HG03439 (cell line): ENCODE data around the gene PPA1.
"Not testable (repeated sequence)": the region's sequence is repeated elsewhere in the genome, so short reads cannot be mapped to it uniquely, and the experiment has no call there.

Experiments
- ATAC-seq: cut with Tn5 transposase; IDR thresholded peaks from one replicate; pipeline ENCODE4 v1.9.1; 2021; ENCODE audit warnings: mild to moderate bottlenecking, moderate library complexity; ENCODE audit not compliant: unreplicated experiment

The PPA1 gene

GRCh38 chr10:70233109-70233938, at the start of gene PPA1:
TSS of gene PPA1 (minus strand) at chr10:70233429. CDS start at chr10:70233327, 102 bp downstream.
- peak; percentile 93 for ATAC-seq

DNA sequence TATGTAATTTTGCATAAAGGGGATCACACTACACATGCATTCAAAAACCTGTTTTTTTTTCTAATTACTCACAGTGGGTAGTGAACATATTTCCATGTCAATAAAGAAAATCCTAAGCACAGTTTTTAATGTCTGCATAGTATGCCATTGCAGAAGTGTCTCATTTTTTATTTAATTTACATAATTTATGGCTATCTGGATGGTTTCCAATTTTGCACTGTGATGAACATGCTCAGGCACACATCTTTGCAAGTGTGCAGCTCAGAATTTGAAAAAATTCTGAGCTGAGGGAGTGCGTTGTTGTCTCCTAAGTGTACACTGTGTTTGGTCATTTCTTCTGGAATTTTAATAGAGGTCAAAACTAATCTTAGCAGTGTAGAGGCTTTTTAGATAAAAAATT, 48.4 kb upstream of the PPA1 start:
- ATAC-seq = no peak

DNA sequence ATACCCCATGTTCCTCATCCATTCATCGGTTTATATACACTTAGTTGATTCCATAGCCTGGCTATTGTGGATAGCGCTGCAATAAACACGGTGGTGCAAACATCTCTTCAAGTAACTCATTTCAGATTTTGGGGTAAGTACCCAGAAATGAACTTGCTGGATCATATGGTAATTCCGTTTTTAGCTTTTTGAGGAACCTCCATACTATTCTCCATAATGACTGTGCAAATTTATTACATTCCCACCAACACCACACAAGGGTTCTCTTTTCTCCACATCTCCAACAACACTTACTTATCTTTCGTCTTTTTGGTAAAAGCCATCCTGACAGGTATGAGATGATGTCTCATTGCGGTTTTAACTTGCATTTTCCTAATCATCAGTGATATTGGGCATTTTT, 46.9 kb upstream of the PPA1 start:
- ATAC-seq = no peak

DNA sequence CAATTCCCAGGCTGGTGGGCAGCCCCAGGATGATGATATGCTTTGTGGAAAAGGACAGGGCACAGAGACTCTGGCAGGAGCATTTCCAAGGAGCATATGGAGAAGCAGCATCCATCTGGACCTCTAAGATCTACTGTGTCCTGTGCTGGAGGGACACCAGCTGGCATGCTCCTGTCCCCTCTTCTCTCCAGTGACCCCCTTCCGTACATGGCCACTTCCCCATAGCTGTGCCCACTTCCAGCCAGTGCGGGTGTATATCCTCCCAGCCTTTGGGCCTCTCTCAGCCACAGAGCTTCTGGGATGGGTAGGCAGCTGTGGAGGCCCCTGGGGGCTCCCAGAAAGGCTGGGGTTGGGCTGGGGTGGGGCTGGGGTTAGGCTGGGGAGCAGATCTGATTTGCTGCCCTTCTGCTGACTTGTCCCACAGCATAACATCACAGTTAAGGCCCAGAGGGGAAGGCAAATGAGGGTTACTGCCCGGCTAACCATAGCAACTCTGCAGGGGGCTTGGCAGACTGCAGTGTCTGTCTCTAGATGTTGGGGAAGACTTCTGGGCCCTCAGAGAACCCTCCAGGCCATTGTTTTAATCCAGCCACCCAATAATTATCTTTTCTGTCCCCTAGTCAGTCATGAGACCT, 44.3 kb upstream of the PPA1 start:
- ATAC-seq = no peak

DNA sequence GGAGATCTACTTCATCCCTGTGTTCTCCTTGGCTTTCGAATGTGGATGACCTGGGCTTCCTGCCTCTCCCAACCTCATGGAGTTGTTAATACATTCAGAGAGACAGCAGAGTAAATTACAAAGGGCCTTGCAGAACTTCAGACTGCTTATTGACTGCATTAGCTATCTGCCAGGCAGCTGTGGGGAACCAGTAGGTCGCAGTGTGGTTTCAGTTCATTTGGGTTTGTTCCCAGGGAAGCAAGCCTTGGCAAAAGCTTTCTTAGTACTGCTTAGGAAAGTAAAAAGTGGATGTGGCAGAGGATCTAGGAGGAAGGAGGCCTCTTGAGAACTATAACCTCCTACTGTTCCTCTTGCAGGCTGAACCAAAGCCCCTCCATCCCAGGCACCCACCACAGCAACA, 41.4 kb upstream of the PPA1 start:
- ATAC-seq = no peak

DNA sequence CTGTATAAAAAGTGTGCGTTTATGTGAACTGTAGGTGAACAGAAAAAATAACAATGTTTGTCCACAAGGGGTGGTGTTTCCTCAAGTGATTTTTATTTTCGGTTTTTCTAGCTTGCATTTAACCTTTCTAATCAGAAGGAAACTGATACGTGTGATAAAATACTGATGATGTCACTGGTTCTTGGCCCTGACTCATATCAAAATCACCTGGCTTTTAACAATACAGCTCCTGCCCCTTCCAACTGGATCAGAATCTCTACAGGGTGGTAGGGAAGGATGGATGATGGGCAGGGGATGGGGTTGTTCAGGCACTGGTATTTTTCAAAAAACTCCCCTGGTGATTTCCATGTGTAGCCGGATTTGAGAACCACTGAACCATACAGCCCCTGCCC, 39.7 kb upstream of the PPA1 start:
- peak; percentile 57 for ATAC-seq

GRCh38 chr10:70271996-70272924, 39.0 kb upstream of the PPA1 start:
- peak; percentile 9 for ATAC-seq

DNA sequence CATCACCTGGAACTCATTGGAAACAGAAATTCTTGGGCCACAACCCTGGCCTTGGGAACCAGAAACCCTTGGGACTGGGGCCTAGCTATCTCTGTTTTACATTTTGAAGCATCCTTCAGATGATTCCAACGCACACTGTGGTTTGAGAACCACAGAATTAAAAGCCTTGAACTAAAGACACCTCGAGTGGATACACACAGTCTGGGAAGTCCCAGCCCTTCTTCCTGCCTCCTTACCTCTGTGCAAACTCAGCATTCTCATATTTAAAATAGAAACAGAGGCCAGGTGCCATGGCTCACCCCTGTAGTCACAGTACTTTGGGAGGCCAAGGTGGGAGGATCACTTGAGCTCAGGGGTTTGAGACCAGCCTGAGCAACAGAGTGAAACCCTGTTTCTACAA, 37.7 kb upstream of the PPA1 start:
- ATAC-seq = no peak

- ATAC-seq = no peak
Measured at GRCh38 chr10:70269741-70270140, 36.5 kb upstream of the PPA1 start.

DNA sequence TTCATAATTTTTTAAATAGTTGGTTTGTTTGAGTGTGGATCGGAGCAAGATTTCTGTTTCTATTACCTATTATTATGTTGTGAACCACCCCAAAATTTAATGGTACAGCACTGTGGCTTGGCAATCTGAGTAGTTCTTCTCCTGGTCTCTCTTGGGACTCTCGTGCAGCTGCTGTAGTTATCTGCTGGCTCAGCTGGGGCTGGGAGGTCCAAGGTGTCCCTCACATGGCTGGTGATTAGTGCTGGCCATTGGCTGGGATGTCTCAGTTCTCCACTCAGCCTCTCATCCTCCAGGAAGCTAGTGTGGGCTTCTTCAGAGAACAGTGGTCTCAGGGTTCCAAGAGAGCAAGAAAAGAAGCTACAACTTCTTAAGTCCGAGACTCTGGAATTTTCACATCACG, 35.1 kb upstream of the PPA1 start:
- no peak for ATAC-seq

DNA sequence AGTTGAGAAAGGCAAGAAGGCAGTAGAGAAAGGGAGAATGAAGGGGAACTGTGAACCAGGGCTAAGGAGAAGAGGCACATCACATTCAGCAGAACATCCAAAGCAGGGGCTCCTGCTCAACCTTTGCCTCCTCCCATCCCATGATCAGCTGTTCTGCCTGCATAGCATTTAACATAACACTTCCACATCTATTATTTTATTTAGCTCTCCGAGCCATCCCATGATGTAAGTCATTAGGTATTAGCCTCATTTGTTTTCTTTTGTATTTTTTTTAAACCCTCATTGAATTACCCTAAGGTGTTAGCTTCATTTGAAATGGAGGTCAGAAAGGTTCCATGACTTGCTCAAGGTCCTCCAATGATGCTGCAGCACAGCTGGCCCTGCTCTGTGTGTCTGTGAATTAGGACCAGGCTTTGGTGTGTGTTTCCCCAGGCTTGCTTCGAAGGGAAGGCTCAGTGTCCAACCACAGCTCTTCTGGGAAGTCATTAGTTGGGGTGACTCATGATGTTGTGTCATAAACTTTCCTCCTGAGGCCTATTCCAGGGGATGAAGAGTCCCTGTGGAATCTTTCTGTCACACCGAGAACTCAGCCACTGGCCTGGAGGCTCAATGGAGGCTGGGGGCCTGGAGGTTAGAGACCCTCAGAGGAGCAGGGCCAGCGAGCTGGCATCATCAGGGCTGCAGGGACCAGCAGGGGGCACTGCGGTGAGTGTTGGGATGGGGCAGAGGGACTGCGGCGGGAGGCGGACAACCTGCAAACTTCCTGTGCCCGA, 34.1 kb upstream of the PPA1 start:
- no peak for ATAC-seq

- ATAC-seq = no peak
Measured at GRCh38 chr10:70266701-70267100, 33.5 kb upstream of the PPA1 start.

GRCh38 chr10:70266056-70266455, 32.8 kb upstream of the PPA1 start:
- ATAC-seq = no peak

GRCh38 chr10:70265032-70265689, 31.9 kb upstream of the PPA1 start:
- no peak for ATAC-seq

GRCh38 chr10:70260734-70261133, 27.5 kb upstream of the PPA1 start:
- no peak for ATAC-seq

GRCh38 chr10:70260259-70260658, 27.0 kb upstream of the PPA1 start:
- ATAC-seq = no peak

GRCh38 chr10:70258216-70258615, 25.0 kb upstream of the PPA1 start:
- ATAC-seq = no peak

- not testable (repeated sequence) for ATAC-seq
Measured at GRCh38 chr10:70257816-70258215, 24.6 kb upstream of the PPA1 start.

- no peak for ATAC-seq
Measured at GRCh38 chr10:70256463-70256862, 23.2 kb upstream of the PPA1 start.
